ENCODE results near the gene INHBB. TPM values are rescaled to one million over a fixed set of nuclear protein-coding genes. Genes with fewer than 3 reads are reported as not detected.
A peak's percentile ranks its signal among the peaks of the same experiment; 100 is the strongest.

Gene INHBB
- total RNA-seq, 6 experiments from 2014 or later, result 0.37 to 15.9 (median 9.6) TPM

DNA sequence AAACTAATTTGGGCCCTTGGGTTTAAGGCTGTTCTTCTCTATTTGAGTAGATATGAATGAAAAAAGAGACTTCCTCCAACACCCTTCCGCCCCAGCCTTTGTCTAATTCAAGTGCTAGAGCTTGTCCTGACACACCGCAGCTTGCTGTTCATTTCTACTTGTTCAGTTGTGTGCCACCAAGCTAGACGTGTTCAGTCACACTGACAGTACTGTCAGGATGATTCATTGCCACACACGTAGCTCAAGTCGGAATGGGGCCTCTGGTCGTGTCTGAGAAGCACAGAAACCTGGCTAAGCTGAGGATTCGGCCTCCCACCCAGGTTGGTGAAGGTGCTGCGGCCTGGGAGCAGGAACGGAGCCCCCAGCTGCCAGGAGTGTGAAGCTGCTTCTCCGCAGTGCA is 45.6 kb upstream of the INHBB start:
- intact Hi-C loops (cut with DNase I), result no loop called here
- WGBS (ENCODE audit: insufficient coverage, low coverage, low lambda C conversion rate, missing lambda C conversion rate), result 90% methylated on average over 6 of the region's 10 CpGs
- no peaks in the 10 kb centered on the region for H3K4me1 ChIP-seq
- H3K27me3 ChIP-seq, result no peaks in the 10 kb centered on the region
- no peaks in the 10 kb centered on the region for H3K9me3 ChIP-seq
- TF ChIP-seq POLR2A (IDR thresholded peaks at IDR 0.05), result no peak
- TF ChIP-seq, protein P1, sequence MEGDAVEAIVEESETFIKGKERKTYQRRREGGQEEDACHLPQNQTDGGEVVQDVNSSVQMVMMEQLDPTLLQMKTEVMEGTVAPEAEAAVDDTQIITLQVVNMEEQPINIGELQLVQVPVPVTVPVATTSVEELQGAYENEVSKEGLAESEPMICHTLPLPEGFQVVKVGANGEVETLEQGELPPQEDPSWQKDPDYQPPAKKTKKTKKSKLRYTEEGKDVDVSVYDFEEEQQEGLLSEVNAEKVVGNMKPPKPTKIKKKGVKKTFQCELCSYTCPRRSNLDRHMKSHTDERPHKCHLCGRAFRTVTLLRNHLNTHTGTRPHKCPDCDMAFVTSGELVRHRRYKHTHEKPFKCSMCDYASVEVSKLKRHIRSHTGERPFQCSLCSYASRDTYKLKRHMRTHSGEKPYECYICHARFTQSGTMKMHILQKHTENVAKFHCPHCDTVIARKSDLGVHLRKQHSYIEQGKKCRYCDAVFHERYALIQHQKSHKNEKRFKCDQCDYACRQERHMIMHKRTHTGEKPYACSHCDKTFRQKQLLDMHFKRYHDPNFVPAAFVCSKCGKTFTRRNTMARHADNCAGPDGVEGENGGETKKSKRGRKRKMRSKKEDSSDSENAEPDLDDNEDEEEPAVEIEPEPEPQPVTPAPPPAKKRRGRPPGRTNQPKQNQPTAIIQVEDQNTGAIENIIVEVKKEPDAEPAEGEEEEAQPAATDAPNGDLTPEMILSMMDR (IDR thresholded peaks at IDR 0.05), result no peak
- ATAC-seq, result no peak
- H3K36me3 ChIP-seq, result peaks cover 0 to 5% (median 0%) of the 10 kb centered on the region in 4 donors
- no peak overlapping the region for H3K4me3 ChIP-seq
- no peak overlapping the region for H3K27ac ChIP-seq
- no peak for DNase-seq

DNA sequence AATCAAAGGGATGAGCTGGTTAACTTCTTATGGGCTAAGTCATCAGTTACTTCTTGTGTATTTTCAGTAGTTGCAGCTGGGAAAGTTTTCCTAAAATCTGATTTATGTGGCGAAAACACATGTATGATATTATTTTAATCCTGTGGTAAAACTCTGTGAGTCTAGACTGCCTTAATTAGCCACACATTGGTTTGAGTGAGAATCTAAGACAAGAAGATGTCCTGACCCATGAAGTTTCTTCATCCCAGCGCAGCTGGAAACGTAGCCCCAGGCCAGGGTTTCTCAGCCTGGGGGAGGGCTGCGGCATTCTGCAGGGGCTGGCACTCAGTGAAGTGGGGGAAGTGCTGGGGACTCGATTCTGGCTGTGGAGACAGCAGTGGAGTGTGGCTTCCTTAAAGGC is 44.7 kb upstream of the INHBB start:
- H3K9me3 ChIP-seq, result no peaks in the 10 kb centered on the region
- DNase-seq (no peak), ATAC-seq (no peak)
- H3K4me3 ChIP-seq, result no peak overlapping the region
- no peaks in the 10 kb centered on the region for H3K27me3 ChIP-seq
- peaks cover 0 to 5% (median 0%) of the 10 kb centered on the region in 4 donors for H3K36me3 ChIP-seq
- no peak overlapping the region for H3K27ac ChIP-seq
- no peak for TF ChIP-seq POLR2A (IDR thresholded peaks at IDR 0.05)
- TF ChIP-seq, protein P1 (IDR thresholded peaks at IDR 0.05), result no peak
- intact Hi-C loops (cut with DNase I), result no loop called here
- WGBS (ENCODE audit: insufficient coverage, low coverage, low lambda C conversion rate, missing lambda C conversion rate), result 90% methylated on average over 4 of the region's 5 CpGs
- H3K4me1 ChIP-seq, result no peaks in the 10 kb centered on the region

DNA sequence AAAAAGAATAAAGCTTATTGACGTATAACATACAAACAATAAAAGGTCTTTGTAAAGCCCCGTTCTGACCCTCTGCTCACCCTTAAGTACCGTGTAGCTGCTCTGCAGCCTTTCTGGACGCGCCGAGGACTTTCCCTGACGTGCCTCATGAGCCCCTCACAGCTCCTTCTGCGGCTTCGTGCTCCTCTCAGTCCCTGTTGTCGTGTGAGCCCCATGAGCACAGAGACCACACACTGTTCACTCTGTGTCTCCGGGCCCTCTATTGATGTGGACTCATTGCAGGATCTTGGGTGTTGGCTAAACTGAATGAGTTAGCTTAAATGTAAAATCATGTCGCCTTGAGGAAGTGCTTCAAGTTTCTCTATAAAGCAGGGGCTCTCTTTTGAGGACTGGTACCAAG is 43.6 kb upstream of the INHBB start:
- no peak for TF ChIP-seq POLR2A (IDR thresholded peaks at IDR 0.05)
- TF ChIP-seq, protein P1 (IDR thresholded peaks at IDR 0.05), result no peak
- H3K4me1 ChIP-seq, result no peaks in the 10 kb centered on the region
- no peaks in the 10 kb centered on the region for H3K27me3 ChIP-seq
- intact Hi-C loops (cut with DNase I), result no loop called here
- peaks cover 0 to 5% (median 0%) of the 10 kb centered on the region in 4 donors for H3K36me3 ChIP-seq
- H3K4me3 ChIP-seq, result no peak overlapping the region
- ATAC-seq (no peak), DNase-seq (no peak)
- no peak overlapping the region for H3K27ac ChIP-seq
- WGBS (ENCODE audit: insufficient coverage, low coverage, low lambda C conversion rate, missing lambda C conversion rate), result 70% methylated on average over 4 of the region's 12 CpGs
- H3K9me3 ChIP-seq, result no peaks in the 10 kb centered on the region

DNA sequence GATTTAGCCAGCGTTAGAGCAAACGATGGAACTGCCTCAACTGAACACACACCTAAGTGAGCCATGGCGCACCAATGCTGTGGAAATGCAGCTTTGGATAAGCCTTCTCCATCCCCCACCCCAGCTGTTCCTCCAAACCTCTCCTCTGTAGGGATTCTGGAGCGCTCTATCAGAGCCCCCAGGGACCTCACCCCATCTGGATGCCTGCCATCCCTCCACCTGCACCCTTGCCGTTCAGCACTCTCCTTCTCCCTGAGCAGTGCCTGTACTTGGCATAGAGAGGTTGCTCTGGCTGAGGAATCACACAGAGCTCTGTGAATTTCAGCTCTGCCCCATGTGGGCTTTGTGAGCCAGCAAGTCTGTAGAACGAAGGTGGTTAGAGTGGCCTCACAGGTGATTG is 42.8 kb upstream of the INHBB start:
- Histone ChIP-seq H3K9me3 (no peaks in the 10 kb centered on the region), H3K36me3 (peaks cover 0 to 5% (median 0%) of the 10 kb centered on the region in 4 donors), H3K4me1 (no peaks in the 10 kb centered on the region), H3K27me3 (no peaks in the 10 kb centered on the region), H3K27ac (no peak overlapping the region), H3K4me3 (no peak overlapping the region)
- TF ChIP-seq POLR2A (IDR thresholded peaks at IDR 0.05), result no peak
- TF ChIP-seq, protein P1 (IDR thresholded peaks at IDR 0.05), result no peak
- no peak for DNase-seq
- WGBS (ENCODE audit: insufficient coverage, low coverage, low lambda C conversion rate, missing lambda C conversion rate), result 68% methylated on average over 3 of the region's 6 CpGs
- no peak for ATAC-seq
- intact Hi-C loops (cut with DNase I), result no loop called here

DNA sequence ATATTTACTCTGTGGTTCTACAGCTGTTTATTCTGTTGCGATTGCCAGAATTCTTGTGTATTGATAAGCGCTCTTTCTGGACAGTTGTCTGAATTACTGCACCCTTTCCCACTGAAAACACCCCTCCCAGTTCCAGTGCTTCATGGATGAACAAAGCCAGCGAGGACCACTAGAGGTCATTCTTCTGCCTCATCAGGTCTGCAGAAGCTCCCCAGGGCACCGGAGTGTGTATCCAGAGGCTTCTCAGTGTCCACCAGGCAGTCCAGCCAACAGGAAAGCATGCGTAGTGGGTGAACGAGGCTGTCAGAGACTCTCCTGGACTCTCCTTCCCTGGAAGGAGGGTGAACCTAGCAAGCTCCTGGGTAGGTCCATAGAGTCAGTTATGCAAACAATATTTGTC is 40.6 kb upstream of the INHBB start:
- intact Hi-C loops (cut with DNase I), result no loop called here
- TF ChIP-seq, protein P1 (IDR thresholded peaks at IDR 0.05), result peak; percentile 21 to 44 (median 32)
- no peak for TF ChIP-seq POLR2A (IDR thresholded peaks at IDR 0.05)
- peak; percentile 66 to 88 (median 68) for ATAC-seq

More for the DNA sequence above, 40.6 kb upstream of the INHBB start:
- Histone ChIP-seq H3K27me3 (no peaks in the 10 kb centered on the region), H3K36me3 (peaks cover 0 to 5% (median 0%) of the 10 kb centered on the region in 4 donors), H3K4me3 (no peak overlapping the region), H3K27ac (no peak overlapping the region), H3K9me3 (no peaks in the 10 kb centered on the region), H3K4me1 (no peaks in the 10 kb centered on the region)
- no peak for DNase-seq
- WGBS (ENCODE audit: insufficient coverage, low coverage, low lambda C conversion rate, missing lambda C conversion rate), result 42% methylated on average over 6 of the region's 6 CpGs

Data from right lobe of liver (tissue), 6 donors.